ENCODE measurements around the gene HSPB8. TPM values are rescaled to one million over a fixed set of nuclear protein-coding genes. Genes with fewer than 3 reads are reported as not detected.

HSPB8 gene
- total and polyA plus RNA-seq, 12 donors: 4.0 to 27.8 (median 13.2) TPM

DNA sequence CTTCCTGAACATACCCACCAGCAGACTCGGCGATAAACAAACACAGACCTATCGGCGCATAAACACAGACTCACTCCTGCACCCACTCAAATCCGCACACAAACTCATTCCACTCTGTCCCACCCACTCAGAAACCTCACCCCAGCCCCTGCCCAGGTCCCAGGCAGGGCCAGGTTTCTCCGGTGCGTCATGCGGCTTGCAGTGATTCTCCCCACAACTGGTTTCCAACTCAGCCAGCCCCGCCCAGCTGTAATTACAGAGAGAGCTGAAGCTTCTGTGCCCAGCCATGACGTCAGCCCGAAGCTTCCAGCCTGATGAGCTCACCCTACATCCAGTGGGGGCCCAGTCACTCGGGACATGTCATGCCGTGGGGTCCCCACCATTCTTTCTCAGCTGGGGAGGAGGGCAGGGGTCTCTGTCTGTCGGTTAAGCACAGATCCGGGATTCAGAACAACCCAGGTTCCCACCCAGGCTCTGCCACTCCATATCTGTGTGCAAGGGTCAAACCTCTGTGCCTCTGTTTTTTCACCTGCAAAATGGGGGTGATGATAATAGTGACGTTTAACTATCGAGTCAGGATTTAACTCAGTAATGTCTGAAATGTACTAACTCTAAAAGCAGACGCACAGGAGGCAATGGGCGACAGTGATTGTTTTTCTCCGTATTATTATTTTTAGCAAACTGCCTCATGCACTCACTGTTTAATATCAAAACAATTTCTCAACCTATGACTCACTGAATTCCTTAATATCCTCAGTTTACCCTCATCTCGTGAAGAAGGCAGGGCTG, 2.3 kb upstream of the HSPB8 start:
- Histone ChIP-seq H3K4me1 (replicated peaks in 1 of 2) (peaks cover 0 to 4% of the 10 kb centered on the region in 2 donors), H3K27ac (peak overlapping the region in 2 of 5 donors; percentile 26 to 31), H3K27me3 (no peaks in the 10 kb centered on the region), H3K36me3 (replicated peaks in 1 of 2) (no peaks in the 10 kb centered on the region), H3K9me3 (replicated peaks in 1 of 3) (no peaks in the 10 kb centered on the region), H3K4me3 (no peak overlapping the region)
- TF ChIP-seq, protein P1, sequence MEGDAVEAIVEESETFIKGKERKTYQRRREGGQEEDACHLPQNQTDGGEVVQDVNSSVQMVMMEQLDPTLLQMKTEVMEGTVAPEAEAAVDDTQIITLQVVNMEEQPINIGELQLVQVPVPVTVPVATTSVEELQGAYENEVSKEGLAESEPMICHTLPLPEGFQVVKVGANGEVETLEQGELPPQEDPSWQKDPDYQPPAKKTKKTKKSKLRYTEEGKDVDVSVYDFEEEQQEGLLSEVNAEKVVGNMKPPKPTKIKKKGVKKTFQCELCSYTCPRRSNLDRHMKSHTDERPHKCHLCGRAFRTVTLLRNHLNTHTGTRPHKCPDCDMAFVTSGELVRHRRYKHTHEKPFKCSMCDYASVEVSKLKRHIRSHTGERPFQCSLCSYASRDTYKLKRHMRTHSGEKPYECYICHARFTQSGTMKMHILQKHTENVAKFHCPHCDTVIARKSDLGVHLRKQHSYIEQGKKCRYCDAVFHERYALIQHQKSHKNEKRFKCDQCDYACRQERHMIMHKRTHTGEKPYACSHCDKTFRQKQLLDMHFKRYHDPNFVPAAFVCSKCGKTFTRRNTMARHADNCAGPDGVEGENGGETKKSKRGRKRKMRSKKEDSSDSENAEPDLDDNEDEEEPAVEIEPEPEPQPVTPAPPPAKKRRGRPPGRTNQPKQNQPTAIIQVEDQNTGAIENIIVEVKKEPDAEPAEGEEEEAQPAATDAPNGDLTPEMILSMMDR (IDR thresholded peaks at IDR 0.05): no peak
- TF ChIP-seq POLR2A (IDR thresholded peaks at IDR 0.05): no peak
- peak; percentile 46 to 94 (median 72) for DNase-seq
- intact Hi-C loops (cut with DNase I): no loop called here
- 38 to 61% (median 41%) methylated on average over 13 to 21 of the region's 21 CpGs for WGBS, 4 donors

DNA sequence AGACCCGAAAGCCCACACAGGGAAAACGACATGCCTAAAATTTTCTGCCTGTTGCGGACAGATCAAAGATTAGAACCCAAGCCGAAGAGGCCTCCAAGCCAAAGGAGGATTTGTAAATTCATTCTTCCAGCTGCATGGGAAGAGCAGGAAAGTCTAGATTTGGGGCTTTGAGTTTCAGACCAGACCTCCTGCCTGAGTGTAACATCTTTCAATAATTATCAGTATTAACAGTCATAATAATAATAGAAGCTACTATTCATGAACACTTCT, 1.7 kb upstream of the HSPB8 start:
- no peak for DNase-seq
- Histone ChIP-seq H3K27ac (peak overlapping the region in 1 of 5 donors; percentile 31), H3K9me3 (replicated peaks in 1 of 3) (no peaks in the 10 kb centered on the region), H3K27me3 (no peaks in the 10 kb centered on the region), H3K36me3 (replicated peaks in 1 of 2) (no peaks in the 10 kb centered on the region), H3K4me1 (replicated peaks in 1 of 2) (peaks cover 0 to 4% of the 10 kb centered on the region in 2 donors), H3K4me3 (no peak overlapping the region)
- intact Hi-C loops (cut with DNase I): no loop called here
- 83 to 93% (median 85%) methylated on average over 4 of the region's 4 CpGs for WGBS, 4 donors
- TF ChIP-seq, protein P1 (IDR thresholded peaks at IDR 0.05): no peak
- no peak for TF ChIP-seq POLR2A (IDR thresholded peaks at IDR 0.05)

GRCh38 chr12:119177724-119178380, 879 bp upstream of the HSPB8 start:
- intact Hi-C loops (cut with DNase I): no loop called here
- Histone ChIP-seq H3K9me3 (replicated peaks in 1 of 3) (no peaks in the 10 kb centered on the region), H3K36me3 (replicated peaks in 1 of 2) (no peaks in the 10 kb centered on the region), H3K4me1 (replicated peaks in 1 of 2) (peaks cover 0 to 5% of the 10 kb centered on the region in 2 donors), H3K4me3 (no peak overlapping the region), H3K27ac (peak overlapping the region in 2 of 5 donors; percentile 82 to 86), H3K27me3 (no peaks in the 10 kb centered on the region)
- no peak for DNase-seq
- no peak for TF ChIP-seq POLR2A (IDR thresholded peaks at IDR 0.05)
- TF ChIP-seq, protein P1 (IDR thresholded peaks at IDR 0.05): no peak
- WGBS, 4 donors: 88 to 92% (median 90%) methylated on average over 15 of the region's 15 CpGs

DNA sequence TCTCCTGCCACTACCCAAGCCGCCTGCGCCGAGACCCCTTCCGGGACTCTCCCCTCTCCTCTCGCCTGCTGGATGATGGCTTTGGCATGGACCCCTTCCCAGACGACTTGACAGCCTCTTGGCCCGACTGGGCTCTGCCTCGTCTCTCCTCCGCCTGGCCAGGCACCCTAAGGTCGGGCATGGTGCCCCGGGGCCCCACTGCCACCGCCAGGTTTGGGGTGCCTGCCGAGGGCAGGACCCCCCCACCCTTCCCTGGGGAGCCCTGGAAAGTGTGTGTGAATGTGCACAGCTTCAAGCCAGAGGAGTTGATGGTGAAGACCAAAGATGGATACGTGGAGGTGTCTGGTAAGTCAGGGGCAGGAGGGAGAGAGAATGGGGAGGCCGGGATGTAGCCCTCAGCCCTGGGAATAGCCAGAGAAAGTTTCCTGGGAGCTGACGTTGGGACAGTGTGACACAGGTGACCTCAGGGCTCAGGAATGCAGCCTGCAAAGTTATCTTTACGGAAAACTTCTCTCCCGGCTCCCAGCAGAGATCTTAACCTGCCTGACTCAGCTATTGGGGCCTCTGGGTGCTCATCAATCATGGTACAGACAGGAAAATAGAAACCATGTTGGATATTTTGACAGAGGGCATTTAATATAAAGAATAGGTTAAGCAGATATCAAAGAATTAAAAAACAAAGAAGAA, 747 bp downstream of the HSPB8 start:
- H3K27me3 ChIP-seq: no peaks in the 10 kb centered on the region
- peak in 6 of 7 donors; percentile 26 to 70 (median 56) for DNase-seq

More for the DNA sequence above, 747 bp downstream of the HSPB8 start:
- peak overlapping the region in 2 of 4 donors; percentile 9 to 60 for H3K4me3 ChIP-seq
- intact Hi-C loops (cut with DNase I): no loop called here
- H3K9me3 ChIP-seq (replicated peaks in 1 of 3): no peaks in the 10 kb centered on the region
- peak in 1 of 2 donors; percentile 37 for TF ChIP-seq POLR2A (IDR thresholded peaks at IDR 0.05)
- TF ChIP-seq, protein P1 (IDR thresholded peaks at IDR 0.05): no peak
- H3K27ac ChIP-seq: peak overlapping the region in 4 of 5 donors; percentile 53 to 86 (median 68)
- H3K4me1 ChIP-seq (replicated peaks in 1 of 2): peaks cover 0 to 17% of the 10 kb centered on the region in 2 donors
- no peaks in the 10 kb centered on the region for H3K36me3 ChIP-seq (replicated peaks in 1 of 2)
- WGBS, 4 donors: 28 to 43% (median 39%) methylated on average over 7 to 18 of the region's 18 CpGs
